Measurements from ENCODE around the gene MAD1L1.
"Not testable (repeated sequence)": the region's sequence is repeated elsewhere in the genome, so short reads cannot be mapped to it uniquely, and the experiment has no call there.

Gene MAD1L1

DNA sequence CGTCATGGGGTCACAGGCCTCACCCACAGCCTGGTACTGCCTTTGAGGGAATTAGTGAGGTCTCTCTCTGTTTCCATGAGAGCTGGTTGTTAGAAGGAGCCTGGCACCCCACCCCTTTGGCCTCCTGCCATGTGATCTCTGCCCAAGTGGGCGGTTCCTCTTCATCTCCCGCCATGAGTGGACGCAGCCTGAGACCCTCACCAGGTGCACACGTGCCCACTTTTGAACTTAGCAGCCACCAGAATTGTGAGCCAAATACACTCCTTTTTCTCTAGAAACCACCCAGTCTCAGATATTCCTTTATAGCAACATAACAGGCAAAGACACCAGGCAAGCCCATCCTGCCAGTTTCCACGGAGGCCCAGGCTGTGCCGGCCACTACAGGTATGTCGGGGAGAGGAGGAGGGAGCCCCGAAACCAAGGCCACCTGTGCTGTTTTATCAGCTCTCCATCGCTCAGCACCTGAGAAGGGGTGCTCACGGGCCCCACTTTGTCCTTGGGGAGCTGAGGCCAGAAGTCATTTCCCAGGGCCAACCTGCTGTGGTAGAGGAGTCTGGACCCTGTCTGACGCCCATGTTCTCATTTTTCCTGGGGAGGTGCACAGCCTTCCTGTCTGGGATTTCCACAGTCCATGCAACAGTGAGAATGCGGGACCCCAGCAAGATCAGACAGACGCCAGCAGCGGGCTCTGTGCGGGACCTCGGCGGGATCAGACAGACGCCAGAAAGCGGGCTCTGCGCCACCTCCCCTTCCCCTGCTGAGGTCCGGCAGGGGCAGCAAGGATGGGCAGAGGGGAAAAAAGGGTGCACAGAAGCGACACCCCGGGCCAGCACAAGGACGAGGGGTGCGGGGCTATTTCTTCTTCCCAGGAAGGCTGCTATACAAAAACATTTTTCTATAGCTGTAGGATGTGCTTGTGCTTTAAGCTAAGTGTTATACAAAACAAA is 342.2 kb downstream of the MAD1L1 start:
- no peak for DNase-seq

DNA sequence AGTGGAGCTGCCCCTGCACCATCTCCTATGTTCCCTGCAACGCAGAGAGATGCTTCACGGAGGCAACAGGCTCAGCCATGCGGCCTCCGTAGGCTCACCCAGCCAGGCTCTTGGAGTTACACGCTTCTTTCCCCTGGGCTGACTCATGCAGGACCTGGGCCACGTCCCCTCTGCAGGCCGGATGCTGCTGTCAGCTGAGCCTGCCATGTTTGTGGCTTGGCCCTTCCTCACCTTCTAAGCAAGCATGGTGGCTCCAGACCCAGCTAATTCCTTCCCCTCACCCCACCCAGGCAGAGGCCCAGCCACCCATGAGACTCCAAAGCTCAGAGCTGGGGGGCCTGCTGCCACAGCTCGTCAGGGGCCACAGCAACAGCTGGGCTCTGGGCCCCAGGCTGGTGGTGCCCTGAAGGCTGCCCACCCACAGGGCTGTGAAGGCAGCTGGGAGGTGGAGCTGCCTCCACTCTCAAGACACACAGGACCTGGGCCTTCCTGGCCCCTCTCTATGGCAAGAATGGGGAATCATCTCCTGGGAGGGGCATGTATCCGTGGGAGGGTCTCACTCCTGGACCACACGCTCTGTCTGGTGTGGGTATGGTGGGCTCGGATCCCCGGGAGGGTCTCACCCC is 343.1 kb downstream of the MAD1L1 start:
- DNase-seq = no peak

DNA sequence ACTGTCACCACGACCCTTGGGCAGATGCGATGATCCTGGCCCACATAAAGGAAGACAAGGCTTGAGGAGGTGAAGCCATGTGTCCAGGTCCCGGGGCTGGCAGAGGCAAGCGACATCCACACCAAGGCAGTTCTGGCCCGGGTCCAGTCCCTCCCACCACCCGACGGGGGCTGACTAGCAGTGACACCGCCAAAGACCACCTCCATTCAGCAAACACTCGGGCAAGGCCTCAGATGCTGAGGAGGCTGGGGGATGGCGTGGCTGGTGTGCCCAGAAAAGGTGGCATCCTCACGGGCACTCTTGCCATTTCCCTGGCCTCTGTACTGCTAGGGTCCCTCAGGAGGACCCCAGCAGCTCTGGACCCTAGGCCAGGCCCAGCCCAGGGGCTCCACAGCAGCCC is 343.7 kb downstream of the MAD1L1 start:
- no peak for DNase-seq

DNA sequence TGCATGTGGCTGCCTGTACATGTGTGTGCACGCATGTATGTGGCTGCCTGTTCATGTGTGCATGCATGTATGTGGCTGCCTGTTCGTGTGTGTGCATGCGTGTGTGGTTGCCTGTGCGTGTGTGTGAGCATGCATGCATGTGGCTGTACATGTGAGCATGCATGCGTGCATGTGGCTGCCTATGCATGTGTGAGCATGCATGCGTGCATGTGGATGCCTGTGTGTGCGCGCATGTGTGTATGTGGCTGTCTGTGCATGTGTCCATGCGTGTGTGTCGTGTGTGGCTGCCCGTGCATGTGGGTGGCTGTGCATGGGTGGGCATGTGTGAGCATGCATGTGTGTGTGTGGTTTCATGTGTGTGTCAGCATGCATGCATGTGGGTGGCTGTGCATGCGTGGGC is 344.3 kb downstream of the MAD1L1 start:
- no peak for DNase-seq

DNA sequence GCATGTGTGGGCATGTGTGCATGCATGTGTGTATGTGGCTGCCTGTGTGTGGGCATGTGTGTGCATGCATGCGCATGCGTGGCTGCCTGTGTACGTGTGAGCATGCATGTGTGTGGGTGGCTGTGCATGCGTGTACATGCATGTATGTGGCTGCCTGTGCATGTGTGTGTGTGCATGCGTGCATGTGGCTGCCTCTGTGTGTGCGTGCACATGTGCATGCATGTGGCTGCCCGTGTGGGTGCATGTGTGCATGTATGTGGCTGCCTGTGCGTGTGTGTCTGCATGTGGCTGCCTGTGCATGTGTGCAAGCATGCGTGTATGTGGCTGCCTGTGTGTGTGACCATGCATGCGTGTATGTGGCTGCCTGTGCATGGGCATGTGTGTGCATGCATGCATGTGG is 345.5 kb downstream of the MAD1L1 start:
- DNase-seq = no peak

DNA sequence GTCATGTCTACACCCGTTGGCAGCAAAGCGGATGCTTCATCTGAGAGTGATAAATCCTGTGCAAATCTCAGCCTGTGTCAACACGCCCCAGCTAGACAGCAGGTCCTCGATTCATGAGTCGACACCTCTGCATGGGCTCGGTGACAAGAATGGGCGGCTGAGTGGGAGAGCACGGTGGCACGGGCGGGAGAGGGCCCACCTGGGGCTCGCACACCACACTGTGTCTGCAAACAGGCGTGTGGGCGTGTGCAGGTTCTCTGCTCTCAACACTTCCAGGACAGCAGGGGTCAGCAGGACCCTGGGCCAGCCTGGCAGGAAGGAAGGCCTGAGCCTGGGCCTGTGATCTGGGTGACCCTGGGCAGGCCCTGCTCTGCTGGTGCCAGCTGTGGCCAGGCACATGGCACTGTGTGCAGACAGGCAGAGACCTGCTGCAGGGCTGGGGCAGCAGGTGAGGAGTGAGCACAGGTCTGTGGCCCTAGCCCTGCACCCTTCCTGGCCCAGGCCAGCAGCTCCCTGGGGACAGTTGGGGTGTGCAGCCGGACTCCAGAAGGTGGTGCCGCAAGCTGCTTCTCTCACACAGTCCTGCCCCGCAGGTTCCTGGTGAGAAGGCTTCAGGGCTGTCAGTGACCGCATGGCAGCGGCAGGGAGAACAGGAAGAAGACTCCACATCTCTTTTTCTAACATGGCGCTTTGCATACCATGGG is 346.2 kb downstream of the MAD1L1 start:
- no peak for DNase-seq

DNA sequence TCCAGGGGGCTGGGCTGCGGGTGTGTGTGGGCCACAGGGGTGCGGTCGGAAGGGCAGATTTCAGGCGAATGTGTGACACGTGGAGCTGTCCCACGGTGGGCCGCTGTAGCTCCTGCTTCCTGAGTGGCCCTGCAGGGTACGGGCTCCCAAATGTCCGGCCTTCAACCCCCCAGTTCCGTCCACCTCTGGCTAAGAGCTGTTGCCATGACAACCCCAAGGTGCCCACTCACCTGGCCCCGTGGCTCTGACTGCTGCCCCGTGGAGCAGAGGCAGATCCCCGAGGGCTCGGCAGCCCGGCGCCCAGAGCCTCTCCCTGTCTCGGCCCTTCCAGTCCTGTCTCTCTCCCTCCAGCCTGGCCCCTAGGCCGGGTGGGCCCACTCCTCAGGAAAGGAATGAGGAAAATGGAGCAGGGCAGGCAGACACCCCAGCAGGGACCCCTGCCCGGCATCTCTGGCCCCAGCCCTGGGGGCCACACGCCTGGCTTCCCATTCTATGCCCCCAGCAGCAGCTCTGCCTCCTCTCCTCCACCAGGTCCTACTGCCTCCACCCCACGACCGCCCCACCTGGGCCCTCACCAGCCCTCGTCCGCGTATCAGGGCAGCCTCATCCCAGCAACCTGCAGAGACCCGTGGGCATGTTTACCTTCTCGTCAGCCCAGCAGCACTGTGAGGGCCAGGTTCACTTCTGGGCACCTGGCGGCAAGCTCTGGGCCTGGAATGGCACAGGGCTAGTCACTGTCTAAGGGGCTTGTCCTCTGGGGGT is 347.1 kb downstream of the MAD1L1 start:
- no peak for DNase-seq

DNA sequence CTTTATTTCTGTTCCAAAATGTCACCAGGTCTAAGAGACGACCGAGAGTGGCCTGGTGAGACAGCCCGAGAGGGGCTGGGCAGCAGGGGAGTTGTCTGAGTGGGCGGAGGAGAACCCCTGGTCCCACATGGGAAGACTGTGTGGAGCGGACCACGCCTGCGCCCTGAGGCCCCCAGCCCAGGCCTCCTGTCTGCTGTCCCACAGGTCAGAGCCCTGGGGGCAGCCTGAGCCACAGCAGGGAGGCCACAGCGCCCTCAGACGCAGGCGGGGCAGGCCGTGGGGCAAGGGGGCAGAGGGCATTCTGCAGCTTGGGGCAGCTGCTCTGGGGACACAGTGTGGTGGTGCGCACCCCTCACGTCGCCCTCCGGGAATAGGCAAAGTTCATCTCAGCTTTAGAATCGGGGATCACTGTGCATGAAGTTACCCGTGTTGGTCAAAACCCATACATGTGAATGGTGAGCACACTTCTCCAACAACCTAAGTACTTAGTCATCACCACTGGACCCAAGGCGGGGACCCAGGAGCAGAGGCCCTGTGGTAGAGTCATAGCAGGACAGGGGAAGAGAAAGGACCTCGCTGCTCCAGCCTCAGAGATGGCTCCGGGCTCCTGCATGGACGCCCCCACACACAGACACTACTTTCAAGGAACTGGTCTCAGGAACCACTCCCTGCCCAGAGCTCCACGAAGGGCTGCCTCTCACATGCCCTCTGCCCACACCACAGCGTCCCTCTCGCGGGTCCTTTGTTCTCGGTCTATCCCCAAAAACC is 348.0 kb downstream of the MAD1L1 start:
- DNase-seq = no peak

DNA sequence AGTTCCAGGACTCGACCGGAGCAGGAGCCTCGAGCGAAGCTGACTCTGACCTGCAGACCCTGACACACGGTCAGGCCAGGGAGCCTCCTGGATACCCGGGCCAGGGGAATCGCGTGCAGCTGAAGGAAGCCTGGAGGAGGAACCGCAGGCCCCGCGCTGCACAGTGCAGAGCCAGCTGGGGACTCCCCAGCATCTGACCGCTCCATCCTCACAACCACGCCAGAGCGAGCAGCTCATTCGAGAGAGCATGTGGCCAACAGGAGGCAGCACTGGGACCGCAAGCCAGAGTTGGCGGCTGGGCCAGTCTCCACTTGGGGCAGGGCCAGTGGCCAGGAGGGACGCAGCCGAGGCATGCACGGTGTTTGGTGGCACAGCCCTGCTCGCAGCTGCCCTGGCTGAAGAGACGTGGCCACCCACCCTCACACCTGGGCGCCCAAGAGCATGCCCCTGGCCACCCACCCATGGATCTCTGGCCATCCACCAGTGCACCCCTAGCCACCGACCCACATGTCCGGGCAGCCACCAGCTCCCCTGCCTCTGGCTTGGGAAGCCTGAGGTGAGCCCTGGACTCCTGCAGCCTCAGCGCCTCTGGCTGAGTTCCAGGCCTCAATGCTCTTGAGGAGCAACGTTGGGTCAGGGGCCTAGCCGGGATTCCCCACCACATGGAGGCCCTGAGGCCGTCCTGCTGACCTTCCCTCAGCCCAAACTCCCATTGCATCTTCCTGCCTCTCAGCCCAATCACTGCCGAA is 348.7 kb downstream of the MAD1L1 start:
- no peak for DNase-seq

DNA sequence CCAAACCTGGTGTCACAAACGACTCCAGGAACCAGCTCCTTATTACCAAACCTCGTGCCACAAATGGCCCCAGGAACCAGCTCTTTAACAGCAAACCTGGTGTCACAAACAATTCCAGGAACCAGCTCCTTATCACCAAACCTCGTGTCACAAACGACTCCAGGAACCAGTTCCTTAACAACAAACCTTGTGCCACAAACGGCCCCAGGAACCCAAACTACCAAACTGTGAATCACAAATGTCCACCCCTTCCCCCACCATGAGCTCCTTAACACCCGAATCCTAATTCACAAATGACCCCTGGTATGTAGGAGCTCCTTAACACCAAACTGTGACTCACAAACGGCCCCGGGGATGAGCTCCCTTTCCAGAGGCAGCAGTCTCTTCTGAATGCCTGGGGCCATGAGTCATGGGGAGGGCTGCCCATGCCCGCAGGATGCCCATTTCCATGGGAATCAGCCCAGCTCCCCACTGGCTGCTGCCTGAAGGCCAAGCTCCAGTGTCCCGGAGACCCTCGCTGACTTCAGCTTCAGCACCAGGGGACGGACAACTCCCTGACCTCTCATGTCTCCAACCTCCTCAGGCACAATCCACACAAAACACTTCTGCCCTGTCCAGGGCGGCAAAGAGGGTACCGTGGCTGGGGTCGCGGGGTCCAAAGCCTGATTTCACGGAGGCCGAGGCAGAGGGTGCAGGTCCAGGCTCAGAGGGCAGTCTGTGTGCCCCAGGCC is 349.5 kb downstream of the MAD1L1 start:
- peak in 1 of 14 donors; percentile 50 for DNase-seq

DNA sequence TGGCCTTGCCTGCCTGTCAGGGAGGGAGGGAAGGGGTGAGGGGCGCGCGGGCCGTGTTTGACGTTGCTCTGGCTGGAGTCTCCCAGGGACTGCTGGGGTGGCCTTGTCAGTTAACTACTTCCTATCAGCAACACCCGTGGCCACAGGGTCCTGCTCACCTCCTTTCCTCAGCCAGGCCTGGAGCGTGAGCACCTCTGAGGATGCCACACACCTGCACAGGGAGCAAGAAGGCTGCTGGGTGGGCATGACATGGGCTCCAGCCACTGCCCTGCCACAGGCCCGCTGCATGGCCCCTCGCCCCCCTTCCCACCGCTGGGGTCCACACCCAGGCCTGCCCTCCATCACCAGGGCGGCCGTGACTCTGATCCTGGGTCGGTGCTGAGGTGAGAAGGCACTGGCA is 350.3 kb downstream of the MAD1L1 start:
- DNase-seq = no peak

DNA sequence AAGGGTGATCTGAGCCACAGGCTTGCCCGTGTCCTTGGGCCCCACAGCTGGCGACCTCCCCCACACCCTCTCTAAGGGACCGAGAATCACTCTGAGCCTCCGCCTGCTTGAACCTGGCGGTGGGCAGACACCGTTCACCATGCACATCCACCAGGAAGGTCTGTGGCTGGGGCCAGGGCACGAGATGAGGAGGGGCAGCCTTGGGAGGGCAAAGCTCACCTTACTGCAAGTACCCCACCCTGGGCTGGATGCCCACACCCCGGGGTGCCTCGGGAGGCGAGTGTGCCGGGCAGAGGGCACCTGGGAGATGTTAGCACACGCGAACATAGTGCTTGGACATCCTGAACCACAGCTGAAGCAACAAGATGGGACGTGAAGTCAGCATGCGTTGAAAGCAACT is 350.8 kb downstream of the MAD1L1 start:
- DNase-seq = no peak

DNA sequence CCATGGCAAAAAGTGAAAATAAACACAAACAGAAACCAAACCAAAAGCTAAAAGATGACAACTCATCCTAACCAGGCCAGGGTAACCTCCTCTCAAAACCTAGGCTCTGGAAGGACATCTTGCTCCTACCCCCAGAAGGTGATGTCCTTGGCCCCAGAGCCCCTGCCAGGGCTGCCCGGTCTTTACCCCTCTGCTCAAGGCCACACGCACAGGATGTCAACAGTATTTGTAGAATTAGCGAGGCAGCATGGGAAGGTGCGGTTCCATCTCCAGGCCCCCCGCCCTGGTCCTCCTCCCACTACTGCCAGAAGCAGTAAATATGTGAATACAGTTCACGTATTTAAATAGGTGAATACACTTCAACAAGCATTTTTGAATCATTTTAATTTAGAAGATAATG is 356.1 kb downstream of the MAD1L1 start:
- DNase-seq = not testable (repeated sequence)

DNA sequence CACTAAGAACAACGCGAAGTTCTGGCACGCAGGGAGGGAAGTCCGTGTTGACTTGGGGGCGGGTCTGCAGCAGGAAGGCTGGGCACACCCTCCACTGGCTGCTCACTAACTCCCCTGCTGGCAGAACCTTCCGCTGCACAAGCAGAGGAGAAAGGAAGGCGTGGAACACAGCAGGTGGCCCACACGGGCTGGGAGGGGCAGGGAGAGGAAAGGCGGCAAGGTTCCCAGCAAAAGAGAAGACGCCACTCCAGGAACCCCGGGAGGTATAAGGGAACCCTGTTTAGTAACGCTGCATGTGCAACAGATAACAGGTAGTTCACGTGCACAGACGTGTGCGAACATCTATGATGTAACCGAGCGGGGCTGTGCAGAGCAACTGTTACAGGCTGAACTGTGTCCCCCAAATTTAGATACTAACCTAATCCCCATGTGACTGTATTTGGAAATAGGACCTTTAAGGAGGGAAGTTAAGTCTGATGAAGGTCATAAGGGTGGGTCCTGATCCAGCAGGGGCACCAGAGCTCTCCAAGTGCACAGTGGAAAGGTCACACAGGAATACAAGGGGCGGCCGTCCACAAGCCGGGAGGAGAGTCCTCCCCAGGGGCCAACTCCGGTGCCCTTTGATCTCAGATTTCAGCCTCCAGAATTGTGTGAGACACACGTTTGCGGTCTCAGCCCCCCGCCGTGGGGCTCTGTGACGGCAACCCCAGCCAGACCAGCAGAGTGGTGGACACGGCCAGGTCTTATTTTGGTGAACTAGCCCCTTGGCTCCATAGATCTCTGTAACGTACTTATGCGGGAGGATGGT is 357.1 kb downstream of the MAD1L1 start:
- not testable (repeated sequence) for DNase-seq

DNA sequence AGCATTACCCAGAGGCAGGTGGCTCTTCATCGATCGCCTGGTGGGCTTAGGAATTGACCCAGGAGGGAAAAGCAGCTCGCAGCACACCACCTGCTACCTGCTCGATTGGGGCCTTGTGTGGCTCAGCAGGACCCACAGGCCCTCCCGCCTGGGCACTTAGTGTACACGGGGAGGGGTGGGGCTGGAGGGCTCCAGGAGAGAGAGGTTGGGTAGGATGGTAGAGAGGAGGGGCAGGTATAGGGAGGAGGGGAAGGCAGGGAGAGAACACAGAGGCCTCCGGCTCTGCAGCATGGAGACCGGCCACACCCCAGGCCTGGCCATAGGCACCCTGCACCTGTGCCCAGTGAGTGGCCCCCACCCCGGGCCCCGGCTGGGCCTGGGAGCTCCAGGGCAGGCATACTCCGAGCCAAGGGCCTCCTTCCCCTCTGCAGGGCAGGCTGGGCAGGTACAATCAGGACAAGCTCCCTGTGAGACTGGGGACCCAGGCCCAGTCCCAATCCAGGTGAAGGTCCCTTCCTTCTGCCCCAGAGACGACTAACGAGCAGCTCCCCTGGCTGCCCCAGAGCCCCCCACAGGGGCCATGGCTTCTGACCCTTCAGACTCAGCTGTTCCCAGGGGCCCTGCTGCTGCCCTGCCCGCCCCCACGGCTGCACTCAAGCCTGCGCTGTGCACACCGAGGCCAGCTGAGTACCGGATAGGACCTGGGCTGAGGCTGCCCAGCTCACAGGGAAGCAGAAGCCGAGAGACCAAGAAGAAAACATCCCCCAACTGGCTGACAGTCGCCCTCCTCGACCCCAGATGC is 358.0 kb downstream of the MAD1L1 start:
- not testable (repeated sequence) for DNase-seq

DNA sequence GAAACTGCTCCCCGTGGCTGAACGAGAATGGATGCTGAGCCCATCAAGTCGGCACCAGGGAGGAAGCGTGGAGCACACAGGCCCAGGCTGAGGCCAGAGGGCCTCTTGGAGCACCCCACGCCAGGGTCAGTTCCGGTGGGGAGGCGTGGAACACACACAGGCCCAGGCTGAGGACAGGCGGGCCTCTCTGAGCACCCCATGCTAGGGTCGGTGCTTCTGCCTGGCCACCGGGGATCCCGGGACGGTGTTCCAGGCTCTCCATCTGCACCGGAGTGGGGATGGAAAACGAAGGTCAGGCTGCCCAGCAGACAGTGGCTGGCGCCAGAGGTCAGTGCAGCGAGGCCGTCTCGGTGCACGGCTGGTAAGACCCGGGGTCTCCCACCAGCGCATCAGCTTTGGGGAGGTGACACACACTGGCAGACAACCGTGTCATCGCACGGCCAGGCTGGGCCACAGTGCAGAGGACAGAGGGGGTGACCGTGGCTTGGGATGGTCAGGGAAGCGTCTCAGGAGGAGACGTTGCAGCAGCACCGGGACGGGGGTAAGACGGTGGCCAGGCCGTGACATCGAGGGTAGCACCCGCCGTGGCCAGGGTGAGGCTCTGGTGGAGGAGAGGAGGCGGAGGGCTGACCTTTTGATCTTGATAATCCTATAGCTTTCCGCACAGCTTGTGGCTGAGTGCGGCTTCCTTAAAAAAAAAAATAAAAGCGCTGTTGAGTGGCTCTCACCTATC is 358.7 kb downstream of the MAD1L1 start:
- no peak for DNase-seq

DNA sequence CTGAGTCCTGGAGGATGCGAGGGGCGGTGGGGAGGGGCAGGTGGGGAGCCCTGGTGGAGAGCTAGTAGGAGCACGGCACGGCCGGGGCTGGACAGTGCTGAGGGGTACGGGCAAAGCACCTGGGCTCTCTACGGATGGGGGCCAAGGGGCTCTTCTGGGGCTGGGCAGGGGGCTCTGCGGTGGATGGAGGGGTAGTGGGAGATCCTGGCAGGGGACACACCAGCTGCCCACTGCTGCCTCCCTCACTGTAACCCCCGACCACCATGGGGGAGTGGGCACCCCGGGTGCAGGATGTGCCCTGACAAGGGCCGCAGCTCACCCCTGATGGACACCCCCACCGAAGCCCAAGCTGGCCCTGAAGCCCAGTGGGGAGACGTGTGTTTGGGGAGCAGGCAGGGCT is 359.3 kb downstream of the MAD1L1 start:
- DNase-seq = no peak

DNA sequence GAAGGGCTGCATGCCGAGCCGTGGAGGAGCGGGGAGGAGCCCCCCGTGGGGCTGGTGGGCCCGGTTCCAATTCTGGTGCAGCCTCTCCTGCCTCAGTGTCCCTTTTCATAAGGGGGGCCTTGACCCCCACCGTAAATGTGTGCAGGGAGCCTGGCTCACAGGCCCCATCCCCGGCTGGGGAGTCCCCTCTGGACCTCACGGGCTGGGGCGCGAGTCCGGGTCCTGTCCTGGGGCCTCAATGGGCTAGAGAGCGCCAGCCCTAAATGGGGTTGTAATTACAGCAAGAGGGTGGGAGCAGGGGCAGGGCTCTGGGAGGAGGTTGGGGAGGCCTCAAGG is 359.7 kb downstream of the MAD1L1 start:
- no peak for DNase-seq

All from C1 segment of cervical spinal cord (tissue), 14 donors.